Measurements from ENCODE around the gene GIT1.
"Not testable (repeated sequence)": the region's sequence is repeated elsewhere in the genome, so short reads cannot be mapped to it uniquely, and the experiment has no call there.

Gene GIT1

DNA sequence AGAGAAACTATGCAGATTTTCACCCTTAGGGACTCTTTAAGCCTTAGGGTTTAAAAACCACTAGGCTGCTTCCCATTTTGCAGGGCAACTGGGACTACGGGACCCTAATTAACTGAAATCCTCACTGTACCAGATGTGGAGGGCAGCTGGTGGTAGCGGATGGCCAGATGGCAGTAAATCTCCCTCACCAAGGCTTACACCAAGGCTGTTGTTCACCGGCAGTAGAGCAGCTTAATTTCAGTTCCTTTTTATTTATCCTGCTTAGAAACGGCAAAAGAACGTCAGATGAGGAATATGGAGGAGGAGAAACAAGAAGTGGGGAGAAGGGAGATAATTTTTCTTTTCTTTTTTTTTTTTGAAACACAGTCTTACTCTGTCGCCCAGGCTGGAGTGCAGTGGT, 29.1 kb downstream of the GIT1 start:
- Histone ChIP-seq H3K4me3 (ENCODE audit: low read depth, low read length, poor library complexity, severe bottlenecking) (no peak overlapping the region), H2AFZ (ENCODE audit: low read length) (no peak overlapping the region), H3K4me2 (ENCODE audit: low read length) (peak overlapping the region; percentile 42), H3K9me2 (ENCODE audit: low read depth, low read length) (no peaks in the 10 kb centered on the region), H3K9ac (ENCODE audit: low read length) (no peak overlapping the region), H3K79me2 (ENCODE audit: insufficient read depth, low read length) (no peaks in the 10 kb centered on the region), H3K27me3 (ENCODE audit: insufficient read depth, low read length) (no peaks in the 10 kb centered on the region), H3K27ac (ENCODE audit: low read depth, low read length, poor library complexity, severe bottlenecking) (peak overlapping the region; percentile 11), H3K36me3 (ENCODE audit: insufficient read depth, low read length) (no peaks in the 10 kb centered on the region), H3K9me3 (ENCODE audit: low read length) (no peaks in the 10 kb centered on the region), H4K20me1 (ENCODE audit: insufficient read depth, low read length) (no peaks in the 10 kb centered on the region), H3F3A (ENCODE audit: insufficient read depth, low read length) (no peaks in the 10 kb centered on the region), H3K4me1 (ENCODE audit: insufficient read depth, low read length, severe bottlenecking) (peaks cover 30% of the 10 kb centered on the region)
- TF ChIP-seq CTCF (IDR thresholded peaks at IDR 0.05; ENCODE audit: low read length), result no peak
- no peak for TF ChIP-seq EZH2 (IDR thresholded peaks at IDR 0.05; ENCODE audit: borderline replicate concordance, low read length)

DNA sequence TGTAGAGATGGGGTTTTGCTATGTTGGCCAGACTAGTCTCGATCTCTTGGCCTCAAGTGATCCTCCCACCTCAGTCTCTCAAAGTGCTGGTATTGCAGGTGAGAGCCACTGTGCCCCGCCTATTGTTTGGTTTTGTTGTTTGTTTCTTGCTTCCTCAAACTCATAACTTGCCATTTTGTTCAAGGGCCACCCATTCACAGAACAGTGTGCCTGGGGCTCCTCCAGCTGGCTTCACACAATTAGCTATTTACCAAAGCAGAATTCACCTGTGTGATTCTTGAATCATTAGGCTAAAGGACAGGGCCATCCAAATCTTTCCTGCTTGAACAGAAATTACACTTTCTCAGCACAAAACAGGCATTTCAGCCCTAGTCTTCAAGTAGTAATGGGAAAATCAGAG, 29.8 kb downstream of the GIT1 start:
- H3F3A ChIP-seq (ENCODE audit: insufficient read depth, low read length), result no peaks in the 10 kb centered on the region
- H3K9ac ChIP-seq (ENCODE audit: low read length), result no peak overlapping the region
- H4K20me1 ChIP-seq (ENCODE audit: insufficient read depth, low read length), result no peaks in the 10 kb centered on the region
- no peak overlapping the region for H3K4me3 ChIP-seq (ENCODE audit: low read depth, low read length, poor library complexity, severe bottlenecking)
- H3K36me3 ChIP-seq (ENCODE audit: insufficient read depth, low read length), result no peaks in the 10 kb centered on the region
- no peak overlapping the region for H3K4me2 ChIP-seq (ENCODE audit: low read length)
- no peak overlapping the region for H2AFZ ChIP-seq (ENCODE audit: low read length)
- H3K27me3 ChIP-seq (ENCODE audit: insufficient read depth, low read length), result no peaks in the 10 kb centered on the region
- TF ChIP-seq EZH2 (IDR thresholded peaks at IDR 0.05; ENCODE audit: borderline replicate concordance, low read length), result no peak
- no peak for TF ChIP-seq CTCF (IDR thresholded peaks at IDR 0.05; ENCODE audit: low read length)
- no peaks in the 10 kb centered on the region for H3K9me2 ChIP-seq (ENCODE audit: low read depth, low read length)
- H3K79me2 ChIP-seq (ENCODE audit: insufficient read depth, low read length), result no peaks in the 10 kb centered on the region
- H3K4me1 ChIP-seq (ENCODE audit: insufficient read depth, low read length, severe bottlenecking), result peaks cover 30% of the 10 kb centered on the region
- no peaks in the 10 kb centered on the region for H3K9me3 ChIP-seq (ENCODE audit: low read length)
- H3K27ac ChIP-seq (ENCODE audit: low read depth, low read length, poor library complexity, severe bottlenecking), result no peak overlapping the region

DNA sequence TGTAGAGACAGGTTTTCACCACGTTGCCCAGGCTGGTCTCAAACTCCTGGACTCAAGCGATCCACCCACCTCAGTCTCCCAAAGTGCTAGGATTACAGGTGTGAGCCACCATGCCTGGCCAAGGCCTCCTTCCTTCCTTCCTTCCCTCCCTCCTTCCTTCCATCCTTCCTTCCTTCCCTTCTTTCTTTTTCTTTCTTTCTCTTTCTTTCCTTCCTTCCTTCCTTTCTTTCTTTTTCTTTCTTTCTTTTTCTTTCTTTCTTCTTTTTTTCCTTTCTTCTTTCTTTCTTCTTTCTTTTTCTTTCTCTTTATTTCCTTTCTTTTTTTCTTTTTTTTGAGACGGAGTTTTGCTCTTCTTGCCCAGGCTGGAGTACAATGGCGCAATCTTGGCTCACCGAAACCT, 31.3 kb downstream of the GIT1 start:
- H3K27ac ChIP-seq (ENCODE audit: low read depth, low read length, poor library complexity, severe bottlenecking); H2AFZ ChIP-seq (ENCODE audit: low read length); H3K79me2 ChIP-seq (ENCODE audit: insufficient read depth, low read length); H3K27me3 ChIP-seq (ENCODE audit: insufficient read depth, low read length); H3F3A ChIP-seq (ENCODE audit: insufficient read depth, low read length); H3K4me2 ChIP-seq (ENCODE audit: low read length); H3K4me3 ChIP-seq (ENCODE audit: low read depth, low read length, poor library complexity, severe bottlenecking); H4K20me1 ChIP-seq (ENCODE audit: insufficient read depth, low read length); H3K9ac ChIP-seq (ENCODE audit: low read length); H3K9me2 ChIP-seq (ENCODE audit: low read depth, low read length); H3K36me3 ChIP-seq (ENCODE audit: insufficient read depth, low read length); H3K9me3 ChIP-seq (ENCODE audit: low read length): not testable (repeated sequence)
- peaks cover 24% of the 10 kb centered on the region for H3K4me1 ChIP-seq (ENCODE audit: insufficient read depth, low read length, severe bottlenecking)

DNA sequence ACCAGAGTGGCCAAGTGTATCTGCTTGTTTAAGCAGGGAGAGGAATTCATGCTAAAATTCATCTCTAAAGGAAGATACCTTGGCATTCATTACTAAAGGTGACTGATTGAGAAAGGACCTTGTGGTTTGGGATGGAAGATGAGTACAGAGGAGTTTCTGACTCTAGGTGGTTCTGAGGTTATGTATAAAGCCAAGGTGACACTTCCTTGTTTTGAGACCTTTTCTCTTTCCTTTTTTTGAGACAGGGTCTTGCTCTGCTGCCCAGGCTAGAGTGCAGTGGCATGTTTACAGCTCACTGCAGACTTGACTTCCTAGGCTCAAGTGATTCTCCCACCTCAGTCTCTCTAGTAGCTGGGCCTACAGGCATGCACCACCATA, 31.7 kb downstream of the GIT1 start:
- Histone ChIP-seq H3K9me2 (ENCODE audit: low read depth, low read length) (no peaks in the 10 kb centered on the region), H3K36me3 (ENCODE audit: insufficient read depth, low read length) (no peaks in the 10 kb centered on the region), H3K4me3 (ENCODE audit: low read depth, low read length, poor library complexity, severe bottlenecking) (no peak overlapping the region), H3K79me2 (ENCODE audit: insufficient read depth, low read length) (no peaks in the 10 kb centered on the region), H3K9ac (ENCODE audit: low read length) (no peak overlapping the region), H3K9me3 (ENCODE audit: low read length) (no peaks in the 10 kb centered on the region), H3F3A (ENCODE audit: insufficient read depth, low read length) (no peaks in the 10 kb centered on the region), H4K20me1 (ENCODE audit: insufficient read depth, low read length) (no peaks in the 10 kb centered on the region), H3K27me3 (ENCODE audit: insufficient read depth, low read length) (no peaks in the 10 kb centered on the region), H3K4me1 (ENCODE audit: insufficient read depth, low read length, severe bottlenecking) (peaks cover 24% of the 10 kb centered on the region), H3K27ac (ENCODE audit: low read depth, low read length, poor library complexity, severe bottlenecking) (no peak overlapping the region), H2AFZ (ENCODE audit: low read length) (no peak overlapping the region), H3K4me2 (ENCODE audit: low read length) (no peak overlapping the region)
- TF ChIP-seq CTCF (IDR thresholded peaks at IDR 0.05; ENCODE audit: low read length), result no peak
- TF ChIP-seq EZH2 (IDR thresholded peaks at IDR 0.05; ENCODE audit: borderline replicate concordance, low read length), result no peak
